Peyer's patch (tissue), 4 donors: ENCODE data around the gene CYP20A1.

Experiments
- CTCF ChIP-seq, 6 experiments: fragments of 450-650 bp in 4 of 6; fragments of 200-600 bp in 2 of 6; sonication (generic) in 1 of 6; IDR thresholded peaks; one replicate each; pipeline ENCODE4 v1.5.1; 2017 to 2019; ENCODE audit warnings: antibody characterized with exemption in 6 of 6, mild to moderate bottlenecking in 3 of 6, moderate library complexity in 1 of 6
- POLR2A ChIP-seq, 2 donors: fragments of 450-650 bp; IDR thresholded peaks; one replicate each; pipeline ENCODE4 v1.5.1; 2017; ENCODE audit warnings: antibody characterized with exemption in 2 of 2, mild to moderate bottlenecking in 2 of 2, moderate library complexity in 2 of 2

GRCh38 chr2:203280428-203281064 is 41.7 kb downstream of the CYP20A1 start:
- no peak for TF ChIP-seq CTCF (IDR thresholded peaks at IDR 0.05)
- TF ChIP-seq POLR2A (IDR thresholded peaks at IDR 0.05), result no peak
